ENCODE data around the gene ZNF883. TPM values are rescaled to one million over a fixed set of nuclear protein-coding genes. Genes with fewer than 3 reads are reported as not detected.
A peak's percentile ranks its signal among the peaks of the same experiment; 100 is the strongest.
"Not testable (repeated sequence)": the region's sequence is repeated elsewhere in the genome, so short reads cannot be mapped to it uniquely, and the experiment has no call there.

Gene ZNF883
- total and polyA plus RNA-seq, 9 of the 15 experiments (the other 6 are each of a cell fraction or from before 2014, with no cell fraction given): 1.00 to 5.7 (median 3.7) TPM

GRCh38 chr9:113059581-113060284 lies 47.7 kb upstream of the ZNF883 start:
- H2AFZ ChIP-seq (ENCODE audit: low read depth, low read length); in situ Hi-C loops (cut with MboI); H4K20me1 ChIP-seq (replicated peaks; ENCODE audit: control insufficient read depth, insufficient read depth, low read length); H3K9me3 ChIP-seq (replicated peaks; ENCODE audit: control insufficient read depth, insufficient read depth, low read depth, low read length); FAIRE-seq; H3K4me2 ChIP-seq (ENCODE audit: insufficient read depth, low read length); H3K36me3 ChIP-seq (ENCODE audit: control insufficient read depth, insufficient read depth, low read length); POLR2A ChIA-PET; BruUV-seq (replicated peaks); DNase-seq (ENCODE audit: extremely low read depth in 1 of 4, low spot score in 3 of 4); ATAC-seq; H3K79me2 ChIP-seq (ENCODE audit: control insufficient read depth, insufficient read depth, low read length); H3K9me1 ChIP-seq (ENCODE audit: control insufficient read depth, insufficient read depth, low read length); intact Hi-C loops (cut with micrococcal nuclease); CTCF ChIA-PET (ENCODE audit: low intra/inter-chr PET ratio); H3K9ac ChIP-seq (ENCODE audit: insufficient read depth in 1 of 2, low read depth in 2 of 2, low read length in 2 of 2); H3K27ac ChIP-seq (ENCODE audit: extremely low read depth, low read depth, low read length); H3K4me3 ChIP-seq; TF ChIP-seq ZBTB40 (CRISPR knock-in tag; IDR thresholded peaks at IDR 0.05); NR2C1 (tag; IDR thresholded peaks at IDR 0.05): not testable (repeated sequence)
- TF ChIP-seq ZBTB40 (IDR thresholded peaks at IDR 0.05) (peak; percentile 36; the same call in 1 of the 2 replicates), NR2C1 (IDR thresholded peaks at IDR 0.05) (peak; percentile 37; the same call in 1 of the 2 replicates)
- WGBS (ENCODE audit: insufficient coverage, low coverage, missing lambda C conversion rate): 13% methylated on average over 34 of the region's 61 CpGs
- H3K4me1 ChIP-seq (replicated peaks in 1 of 2; ENCODE audit: control insufficient read depth in 2 of 2, insufficient read depth in 2 of 2, low read length in 2 of 2): peaks cover 0 to 15% of the 10 kb centered on the region in 2 experiments; a peak in 2 of 5 replicates
- peaks cover 0 to 14% of the 10 kb centered on the region in 2 experiments; a peak in 2 of 5 replicates for H3K27me3 ChIP-seq (ENCODE audit: control insufficient read depth in 2 of 2, insufficient read depth in 2 of 2, low read length in 2 of 2)

Data from K562 (cell line).